Fibroblast of the conjunctiva (primary cell): ENCODE results near the gene CHRD.

Experiments used
- DNase-seq: peaks from one replicate; pipeline ENCODE4 v3.0.0-alpha.2; 2010; ENCODE audit warnings: low read depth

The CHRD gene

DNA sequence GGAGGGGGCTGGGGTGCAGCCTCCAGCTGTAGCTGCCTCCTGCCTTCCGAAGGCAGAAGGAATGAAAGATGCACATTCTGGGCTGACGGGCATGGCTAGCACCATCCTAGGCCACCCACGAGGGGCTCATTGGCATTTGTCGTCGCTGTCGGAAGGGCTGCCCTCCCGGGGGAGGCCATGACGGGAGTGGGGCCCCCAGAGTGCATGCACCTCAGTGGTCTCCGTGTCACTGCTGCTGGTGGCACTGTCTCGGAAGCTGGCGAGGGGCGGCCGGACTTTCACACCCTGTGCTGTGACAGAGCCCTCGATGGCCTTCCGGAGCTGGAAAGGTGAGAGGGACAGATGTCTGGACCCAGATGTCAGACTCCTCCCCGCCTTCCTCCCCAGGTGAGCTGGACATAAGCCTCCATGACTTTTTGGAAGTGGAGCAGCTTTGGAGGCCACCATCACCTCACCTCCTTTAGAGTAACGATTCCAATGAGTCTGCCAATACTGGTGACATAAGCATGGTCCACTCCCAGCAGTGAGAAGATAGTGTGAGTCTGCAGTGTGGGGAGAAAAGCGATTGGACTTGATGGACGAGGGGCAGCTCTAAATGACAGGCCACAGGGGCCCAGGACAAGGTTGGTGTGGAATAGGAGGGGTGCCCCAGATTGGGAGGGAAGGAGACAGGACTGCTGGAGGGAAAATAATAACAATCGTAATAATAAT is 33.2 kb upstream of the CHRD start:
- DNase-seq = no peak

DNA sequence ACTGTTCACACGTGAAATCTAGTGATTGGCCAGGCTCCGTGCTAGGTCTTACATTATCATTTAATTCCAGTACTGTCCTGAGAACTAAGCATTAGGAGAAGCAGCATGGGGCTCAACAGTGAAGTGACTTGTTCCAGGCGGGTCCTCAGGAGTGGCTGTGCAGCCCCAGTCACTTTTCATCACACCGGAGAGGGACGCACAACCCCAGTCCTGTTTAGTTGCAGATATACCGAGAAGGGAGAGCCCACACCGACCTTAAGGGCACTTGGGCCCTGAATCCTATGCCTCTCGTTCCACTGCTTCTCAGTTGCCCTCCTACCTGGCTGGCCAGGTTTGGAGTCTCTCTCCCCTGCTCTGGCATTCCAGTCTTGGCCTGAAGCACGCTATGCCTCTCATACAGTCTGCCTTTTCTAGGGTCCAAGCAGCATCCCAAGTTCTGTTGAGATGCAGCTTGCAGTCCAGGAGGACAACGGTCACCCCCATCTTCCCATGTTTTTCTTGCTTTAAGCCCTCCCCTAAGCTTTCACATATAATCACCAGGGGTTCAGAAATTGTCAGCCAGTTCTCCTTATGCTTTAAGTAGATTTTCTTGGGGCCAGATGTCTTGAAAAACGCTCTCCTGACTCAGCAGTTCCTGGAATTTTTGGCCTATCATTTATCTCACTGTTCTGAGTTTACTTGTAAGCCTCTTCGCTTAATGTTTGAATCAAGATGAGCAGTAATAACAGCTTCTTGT is 32.4 kb upstream of the CHRD start:
- DNase-seq = no peak

DNA sequence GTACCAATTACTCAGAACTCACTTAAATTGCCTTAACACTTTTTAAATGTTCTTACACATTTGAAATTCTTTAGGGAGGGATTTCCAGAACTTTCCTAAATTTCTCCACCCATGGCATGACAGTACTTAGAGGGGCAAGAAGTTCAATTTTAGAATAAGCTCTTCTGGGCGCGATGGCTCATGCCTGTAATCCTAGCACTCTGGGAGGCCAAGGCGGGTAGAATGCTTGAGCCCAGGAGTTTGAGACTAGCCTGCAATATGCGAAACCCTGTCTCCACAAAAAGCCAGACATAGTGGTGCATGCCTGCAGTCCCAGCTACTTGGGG is 31.8 kb upstream of the CHRD start:
- DNase-seq = no peak

DNA sequence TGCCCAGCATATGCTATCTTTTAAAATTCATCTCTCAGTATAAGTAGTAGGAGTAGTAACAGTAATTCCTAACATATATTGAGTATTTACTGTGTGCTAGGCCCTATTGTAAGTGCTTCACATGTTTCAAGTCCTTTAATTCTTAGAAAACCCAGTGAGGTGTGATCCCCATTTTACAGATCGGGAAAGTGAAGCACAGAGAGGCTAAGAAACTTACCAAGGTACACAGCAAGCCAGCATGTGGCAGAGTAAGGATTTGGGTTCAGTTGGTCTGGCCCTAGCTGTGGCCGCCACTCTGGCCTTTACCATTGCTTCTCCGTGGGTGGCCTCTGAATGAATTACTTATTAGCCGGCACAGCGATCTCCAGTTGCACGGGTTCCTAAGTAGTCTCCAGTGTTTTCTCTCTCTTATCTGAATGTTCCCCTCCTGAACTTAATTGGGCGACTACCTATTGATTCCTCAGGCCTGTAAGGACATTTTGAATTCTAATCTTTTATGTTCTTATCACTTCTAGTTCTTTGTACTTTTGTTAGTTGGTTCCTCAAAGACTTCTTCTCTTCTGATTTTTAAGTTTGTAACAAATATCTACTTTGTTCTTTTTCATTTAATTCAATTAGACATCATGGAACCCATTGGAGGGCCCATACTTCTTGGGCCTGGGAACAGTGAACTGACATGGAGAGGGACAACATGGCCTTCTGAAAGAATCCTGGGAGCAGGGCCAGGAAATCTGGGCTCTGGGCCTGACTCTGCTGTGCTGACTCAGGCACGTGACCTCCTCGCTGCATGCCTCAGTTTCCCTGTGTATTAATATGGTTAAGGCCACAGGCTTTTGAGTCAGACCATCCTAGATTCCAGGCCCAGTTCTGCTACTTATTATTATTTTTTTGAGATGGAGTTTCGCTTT is 30.0 kb upstream of the CHRD start:
- no peak for DNase-seq

DNA sequence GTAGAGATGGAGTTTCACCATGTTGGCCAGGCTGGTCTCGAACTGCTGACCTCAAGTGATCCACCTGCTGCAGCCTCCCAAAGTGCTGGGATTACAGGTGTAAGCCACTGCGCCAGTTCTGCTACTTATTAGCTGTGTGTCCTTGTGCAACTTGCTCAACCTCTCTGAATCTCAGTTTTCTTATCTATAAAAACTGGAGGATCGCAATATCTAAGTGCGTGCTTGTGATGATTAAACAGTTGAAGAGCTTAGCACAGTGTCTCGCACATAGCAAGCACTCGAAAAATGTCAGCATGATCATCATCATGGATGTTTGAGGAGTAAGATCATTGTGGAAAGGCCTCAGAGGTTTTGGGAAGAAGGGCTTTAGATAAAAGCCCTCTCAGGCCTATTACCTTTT is 29.2 kb upstream of the CHRD start:
- DNase-seq = no peak

DNA sequence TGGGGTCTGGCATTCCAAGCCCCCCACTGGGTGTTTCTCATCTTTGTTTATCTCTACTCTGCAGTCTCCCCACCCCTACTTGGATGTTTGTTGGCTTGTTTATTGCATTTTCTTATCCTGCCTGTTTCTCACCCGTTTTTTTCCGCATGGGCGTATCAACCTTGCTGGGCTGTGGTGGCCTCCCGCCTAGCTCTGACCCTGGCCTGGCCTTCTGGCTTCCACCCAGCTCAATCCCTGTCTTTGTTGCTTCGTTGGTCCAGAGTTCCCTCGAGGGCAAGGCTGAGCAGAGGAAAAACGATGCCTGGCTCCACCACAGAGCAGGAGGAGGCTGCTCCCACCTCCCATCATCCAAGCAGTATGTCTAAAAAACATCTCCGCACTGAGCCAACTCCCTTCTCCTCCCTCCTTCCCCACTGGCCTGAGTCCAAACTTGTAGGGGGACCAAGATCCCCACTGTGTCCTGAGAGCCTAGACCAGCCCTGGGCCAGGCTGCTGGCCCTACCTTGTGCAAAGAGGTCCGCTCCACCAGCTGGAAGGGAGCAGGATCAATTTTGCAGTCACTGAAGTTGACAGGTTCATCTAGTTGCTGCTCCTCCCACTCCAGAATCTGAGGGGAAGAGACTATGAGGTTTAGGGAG is 28.2 kb upstream of the CHRD start:
- no peak for DNase-seq

DNA sequence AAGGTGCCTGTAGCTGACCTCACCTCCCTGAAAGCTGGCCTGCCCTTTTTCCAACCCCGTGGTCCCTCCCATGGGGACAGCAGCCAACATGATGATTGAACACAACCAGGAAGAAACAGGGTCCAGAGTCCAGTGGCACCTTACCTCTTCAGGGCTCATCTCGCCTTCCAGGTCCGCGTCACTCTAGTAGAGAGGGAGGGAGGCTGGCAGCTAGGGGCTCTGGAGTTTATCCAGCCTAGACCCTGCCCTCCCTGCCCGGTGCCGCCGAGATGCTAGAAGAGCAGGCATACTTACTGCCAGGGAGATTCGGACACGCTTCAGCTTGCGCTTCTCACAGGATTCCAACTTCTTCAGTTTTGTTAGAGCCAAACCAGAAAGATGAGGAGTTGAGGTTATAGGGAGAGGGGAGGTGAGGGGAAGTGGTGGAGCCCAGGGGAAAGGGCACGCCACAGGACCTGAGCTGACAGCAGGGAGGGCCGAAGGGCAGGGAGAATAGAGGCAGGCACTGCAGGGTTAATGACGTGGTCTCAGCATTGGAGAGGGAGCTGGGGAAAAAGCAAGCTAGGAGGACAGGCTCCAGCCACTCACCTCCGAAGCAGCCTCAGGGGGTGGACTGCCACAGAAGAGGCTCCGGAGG is 27.6 kb upstream of the CHRD start:
- DNase-seq = no peak

DNA sequence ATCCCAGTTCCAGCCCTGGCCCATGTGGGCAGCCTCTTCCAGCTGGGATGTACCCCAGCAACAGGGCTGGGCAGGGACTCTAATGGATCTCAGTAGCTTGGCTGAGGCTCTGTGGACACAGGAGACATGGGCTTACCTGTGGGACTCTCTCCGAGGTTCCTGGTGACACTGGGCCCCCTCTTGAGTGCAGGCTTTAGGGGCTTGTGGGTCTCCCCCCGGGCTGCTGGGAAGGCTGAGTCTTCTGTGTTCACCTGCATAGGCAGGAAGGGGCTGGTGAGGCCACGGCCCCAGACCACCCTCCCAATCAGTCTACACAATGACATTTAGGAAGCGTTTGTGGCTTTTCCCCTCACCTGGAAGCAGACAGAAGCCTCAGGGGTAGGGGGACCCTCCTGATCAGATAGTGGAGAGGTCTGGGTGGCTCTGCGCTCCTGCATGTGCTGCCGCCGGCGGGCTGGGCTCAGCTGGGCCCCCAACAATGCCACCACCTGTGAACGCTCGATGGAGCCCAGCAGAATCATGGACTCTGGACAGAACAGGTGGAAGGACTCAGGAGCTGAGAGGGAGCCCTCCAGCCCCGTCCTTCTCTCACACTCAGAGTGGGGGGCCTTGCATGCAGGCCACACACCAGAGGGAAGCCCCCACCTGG is 26.8 kb upstream of the CHRD start:
- DNase-seq = no peak

DNA sequence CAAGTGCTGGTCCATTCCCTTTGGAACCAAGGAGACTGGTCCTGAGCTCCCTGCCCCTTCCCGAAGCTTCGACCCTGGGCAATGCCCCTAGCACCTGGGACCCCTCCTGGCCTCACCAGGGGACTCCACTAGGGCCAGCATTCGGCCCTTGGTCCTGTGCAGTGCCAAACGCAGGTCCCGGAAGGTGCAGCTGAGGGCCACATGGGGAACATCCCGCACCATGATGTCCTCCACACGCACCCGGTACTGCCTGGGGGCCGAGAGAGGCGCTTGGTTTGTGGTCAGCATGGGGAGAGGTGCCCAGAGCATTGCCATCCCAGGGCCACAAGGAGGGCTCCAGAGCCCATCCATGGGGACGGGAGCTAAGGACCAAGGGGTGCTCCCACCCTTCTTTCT is 26.3 kb upstream of the CHRD start:
- DNase-seq = no peak

DNA sequence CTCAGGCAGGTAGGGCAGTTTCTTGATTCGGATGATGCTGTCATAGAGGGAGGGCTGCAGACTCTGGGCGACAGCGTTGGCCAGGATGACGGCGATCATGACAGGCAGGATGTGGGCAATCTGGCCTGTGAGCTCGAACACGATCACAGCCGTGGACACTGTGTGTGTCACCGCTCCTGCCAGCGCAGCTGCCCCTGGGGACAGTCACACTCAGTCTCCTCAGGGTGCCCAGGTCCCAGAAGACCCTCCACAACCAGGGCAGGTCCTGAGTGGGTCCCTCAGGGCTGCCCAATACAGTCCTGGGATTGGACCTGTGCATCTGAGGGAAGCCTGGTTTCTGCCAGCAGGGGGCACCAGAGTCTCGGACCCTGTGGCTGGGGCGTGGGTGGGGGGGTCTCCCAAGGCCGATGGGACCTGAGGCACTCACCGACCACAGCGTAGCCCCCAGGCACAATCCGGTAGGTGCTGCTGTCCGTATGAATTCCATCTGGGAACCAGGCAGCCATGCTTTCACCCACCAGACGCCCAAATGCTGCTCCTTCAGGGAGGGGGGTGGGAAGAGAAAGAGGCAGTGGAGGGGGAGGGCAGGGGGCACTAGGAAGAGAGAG is 25.6 kb upstream of the CHRD start:
- no peak for DNase-seq

DNA sequence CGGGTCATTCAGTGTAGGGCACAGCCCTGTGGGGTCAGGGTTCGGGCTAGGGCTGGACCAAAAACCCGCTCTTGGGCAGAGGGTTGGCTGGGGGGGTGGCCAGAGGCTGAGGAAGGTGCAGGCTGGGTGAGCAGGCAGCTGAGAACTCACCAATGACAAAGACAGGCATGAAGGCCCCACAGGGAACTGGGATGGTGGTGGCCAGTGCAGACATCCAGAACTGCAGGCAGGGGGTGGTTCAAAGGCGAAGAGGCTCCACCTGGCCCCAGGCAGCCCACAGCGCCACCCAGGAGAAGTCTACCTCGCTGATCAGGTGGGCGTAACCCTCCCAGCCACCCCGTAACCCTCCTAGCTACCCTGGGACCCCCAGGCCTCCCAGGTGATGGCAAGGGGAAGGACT is 25.1 kb upstream of the CHRD start:
- no peak for DNase-seq

DNA sequence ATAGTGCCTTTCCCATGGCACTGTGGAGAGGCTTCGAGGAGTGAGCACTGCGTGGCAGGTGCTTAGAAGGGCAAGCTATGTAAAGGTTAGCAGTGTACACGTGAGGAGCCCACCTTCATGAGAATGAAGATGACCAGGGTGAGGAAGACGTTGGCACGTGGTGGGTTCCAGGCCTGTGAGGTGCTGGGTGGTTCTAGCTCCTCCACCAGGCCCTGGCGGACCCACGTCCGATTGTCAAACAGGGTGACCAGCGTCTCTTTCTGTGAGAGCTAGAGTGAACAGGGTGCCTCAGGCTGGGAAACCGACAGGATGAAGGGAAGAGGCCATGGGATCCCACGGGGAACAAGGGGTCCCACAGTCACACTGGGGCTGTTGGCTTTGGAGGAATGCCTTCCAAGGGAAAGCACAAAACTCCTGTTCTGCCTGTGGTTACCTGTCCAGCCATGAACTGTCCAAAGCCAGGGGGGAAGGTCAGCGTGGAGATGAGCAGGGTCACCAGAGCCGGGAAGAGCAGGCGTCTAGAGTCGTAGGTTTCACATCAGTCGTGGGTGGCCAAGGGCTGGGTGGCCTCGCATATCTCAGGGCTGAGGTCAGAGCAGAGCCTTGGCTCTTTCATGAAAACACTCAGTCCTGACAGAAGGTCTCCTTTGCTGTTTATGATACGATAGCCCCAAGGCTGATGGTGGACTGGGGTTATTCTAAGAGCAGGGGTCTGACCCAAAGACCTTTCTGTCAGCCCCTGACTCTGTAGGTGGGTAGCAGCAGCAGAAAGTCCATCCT is 24.4 kb upstream of the CHRD start:
- DNase-seq = no peak

DNA sequence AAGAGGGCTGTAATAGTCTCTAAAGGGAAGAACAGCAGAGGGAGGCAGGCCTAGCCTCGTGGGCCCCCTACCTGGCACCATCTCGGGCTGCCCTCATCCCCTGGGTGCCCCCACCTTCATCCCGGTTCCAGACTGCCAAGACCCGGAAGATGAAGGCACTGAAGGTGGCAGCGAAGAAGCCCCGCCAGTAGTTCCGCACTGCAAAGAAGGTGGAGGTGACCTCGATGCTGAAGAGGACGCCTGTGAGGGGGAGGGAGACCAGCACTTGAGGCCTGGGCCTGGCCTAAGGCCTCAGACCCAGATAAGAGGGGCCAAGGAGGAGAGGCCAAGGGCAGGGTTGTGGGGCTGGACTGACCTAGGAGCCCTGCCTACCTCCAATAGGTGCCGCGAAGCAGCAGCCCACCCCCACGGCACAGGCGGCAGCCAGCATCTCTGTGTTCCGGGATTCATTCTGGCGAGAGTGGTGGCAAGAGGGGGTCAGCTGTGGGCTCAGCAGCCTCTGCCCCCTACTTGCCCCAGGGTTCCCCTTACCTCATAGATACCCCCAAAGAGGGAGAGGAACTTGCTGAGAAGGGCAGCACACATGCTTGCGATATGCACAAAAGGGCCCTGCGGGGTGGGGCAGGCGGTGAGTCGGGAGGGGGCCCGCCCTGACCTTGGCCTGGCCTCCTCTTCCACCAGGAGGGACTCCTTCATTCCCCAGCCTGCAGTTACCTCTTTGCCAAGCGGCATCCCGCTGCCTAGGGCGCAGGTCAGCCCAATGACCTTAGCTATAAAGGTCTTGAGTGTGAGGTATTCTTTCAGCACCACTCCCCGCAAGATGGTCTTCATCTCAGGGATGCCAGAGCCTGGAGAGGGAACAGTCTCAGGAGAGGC is 22.4 kb upstream of the CHRD start:
- DNase-seq = no peak

DNA sequence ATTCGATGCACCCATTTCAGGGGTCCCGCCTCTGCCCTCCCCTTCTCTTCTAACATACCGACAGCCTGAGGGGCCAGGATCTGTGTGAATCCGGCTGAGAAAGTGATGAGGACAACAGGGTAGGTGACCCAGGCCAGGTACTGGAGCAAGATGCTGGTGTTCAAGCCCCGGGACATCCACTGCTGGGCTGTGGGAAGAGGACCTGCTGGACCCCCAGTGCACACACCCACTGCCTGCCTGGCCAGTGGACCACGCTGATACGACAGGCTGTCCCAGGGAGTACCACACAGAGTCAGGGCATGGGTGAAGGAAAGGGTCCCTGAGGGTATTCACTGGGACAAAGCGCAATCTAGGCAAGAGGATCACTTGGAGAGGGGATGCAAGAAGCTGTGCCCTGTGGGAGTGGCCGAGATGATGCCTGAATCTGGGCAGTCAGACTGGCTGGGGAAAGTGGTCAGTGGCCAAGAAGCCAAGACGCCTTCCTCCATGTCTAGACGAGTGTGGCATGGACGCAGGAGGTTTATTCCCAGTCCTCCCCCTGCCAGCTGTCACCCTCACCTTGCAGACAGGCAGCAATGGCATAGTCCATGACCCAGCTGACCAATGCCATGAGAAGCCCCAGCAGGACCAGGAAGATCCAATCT is 21.6 kb upstream of the CHRD start:
- DNase-seq = no peak

DNA sequence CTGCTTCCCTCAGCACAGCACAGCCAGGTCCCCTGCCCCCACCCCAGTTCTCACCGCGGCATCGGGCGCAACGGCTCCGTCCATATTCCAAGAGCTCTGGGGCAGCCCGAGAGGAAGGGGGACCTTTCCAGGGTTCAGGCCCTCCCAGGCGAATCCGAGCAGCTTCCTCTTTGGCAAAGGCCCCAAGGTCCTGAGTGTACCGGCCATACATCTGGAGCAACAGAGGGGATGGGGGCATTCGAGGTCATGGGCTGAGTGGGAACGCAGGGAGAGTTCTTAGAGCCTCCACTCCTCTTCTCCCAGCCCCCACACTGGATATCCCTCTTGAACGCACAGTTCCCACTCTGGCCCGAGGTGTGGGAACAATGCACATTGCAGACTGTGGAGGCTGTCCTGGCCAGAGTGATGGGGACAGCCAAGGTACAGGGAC is 20.9 kb upstream of the CHRD start:
- no peak for DNase-seq

DNA sequence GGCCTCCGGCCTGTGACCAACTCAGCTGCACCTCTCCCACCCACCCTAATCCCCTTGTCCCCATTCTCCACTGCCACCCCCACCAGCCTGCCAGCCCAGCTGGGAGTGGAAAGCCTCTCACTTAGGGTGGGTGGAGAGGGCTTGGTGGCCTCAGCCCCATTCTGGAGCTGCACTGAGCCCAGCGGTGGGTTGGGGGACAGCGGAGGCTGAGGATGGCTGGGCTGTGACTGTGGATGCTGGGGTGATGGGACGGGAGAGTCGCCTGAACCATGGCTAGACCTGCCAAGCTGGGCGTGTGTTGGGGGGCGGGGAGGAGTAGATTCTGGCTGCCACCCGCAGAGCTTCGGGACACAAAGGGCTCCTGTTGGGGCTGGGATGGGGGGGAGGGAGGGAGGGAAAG is 20.2 kb upstream of the CHRD start:
- no peak for DNase-seq

DNA sequence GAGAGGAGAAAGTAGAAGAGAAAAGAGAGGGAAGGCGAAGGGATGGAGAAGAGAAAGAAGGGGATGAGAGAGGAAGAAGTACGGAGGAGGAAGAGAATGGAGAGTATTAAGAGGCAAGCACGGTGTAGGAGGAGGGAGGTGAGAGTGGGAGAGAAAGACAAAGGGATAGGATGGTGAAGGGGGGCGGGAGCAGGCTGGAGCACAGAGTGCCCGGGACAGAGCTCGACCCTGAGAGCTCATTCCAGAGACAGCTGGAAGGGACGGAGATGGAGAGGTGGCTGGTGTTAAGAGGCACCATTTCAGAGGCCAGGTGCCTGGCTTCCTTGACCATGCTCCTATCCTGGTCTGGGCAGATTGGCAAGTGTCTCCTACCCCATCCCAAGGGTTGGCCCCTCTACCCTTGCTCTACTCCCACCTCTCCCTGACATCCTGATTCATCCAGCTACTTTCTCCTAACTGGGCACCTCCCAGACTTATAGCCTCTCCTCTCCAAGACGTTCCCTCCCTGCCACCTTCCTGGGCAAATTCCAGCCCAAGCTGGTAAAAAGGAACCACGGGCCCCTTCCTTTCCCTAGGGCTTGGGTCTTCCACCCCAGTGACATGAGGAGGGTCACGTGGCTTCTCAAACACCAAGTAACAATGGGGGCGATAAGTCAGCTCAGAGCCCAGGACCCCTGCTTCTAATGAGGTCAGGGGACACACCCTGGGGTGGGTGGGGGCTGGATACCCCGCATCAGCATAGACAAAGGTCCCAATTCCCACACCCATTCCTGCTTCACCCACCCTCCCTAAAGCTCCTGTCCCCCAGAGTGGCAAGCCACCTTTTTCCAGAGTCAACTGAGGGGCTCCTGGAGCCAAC is 19.6 kb upstream of the CHRD start:
- DNase-seq = no peak
